Measurements from ENCODE around the gene SV2C.

SV2C gene

DNA sequence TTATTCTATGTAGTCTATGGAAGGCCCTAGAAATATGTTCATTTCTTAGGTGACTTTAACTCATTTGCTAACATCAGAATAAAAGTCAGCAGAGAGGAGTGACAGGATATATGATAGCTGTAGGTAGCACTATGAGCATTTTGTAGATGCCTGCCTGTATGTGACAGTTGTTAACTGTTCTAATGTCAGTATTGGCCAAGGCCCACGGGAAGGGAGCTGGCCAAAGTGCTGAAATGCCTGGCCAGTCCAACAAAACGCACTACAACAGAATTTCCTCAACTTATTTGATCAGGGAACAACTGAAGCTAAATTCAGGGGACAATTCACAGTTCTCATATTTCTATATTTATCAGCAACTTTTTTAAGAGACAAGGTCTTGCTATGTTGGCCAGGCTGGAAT, 20.8 kb downstream of the SV2C start:
- no peak for DNase-seq (ENCODE audit: low read depth)

DNA sequence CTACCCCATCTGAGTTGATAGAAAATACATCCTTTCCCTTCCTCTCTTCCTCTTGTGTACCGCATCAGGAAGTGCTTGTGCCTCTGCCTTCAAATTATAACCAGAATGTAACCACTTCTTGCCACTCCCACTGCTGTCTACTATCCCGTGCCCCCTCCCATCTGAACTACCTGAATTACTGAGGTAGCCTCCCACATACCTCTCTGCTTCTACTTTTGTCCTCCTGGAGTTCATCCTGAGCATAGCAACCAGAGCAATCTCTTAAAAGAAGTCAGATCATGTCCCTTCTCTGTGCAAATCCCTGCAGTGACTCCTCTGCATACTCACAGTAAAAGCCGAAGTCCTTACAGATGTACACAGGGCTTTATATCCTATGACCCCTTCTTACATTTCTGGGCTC, 23.0 kb downstream of the SV2C start:
- no peak for DNase-seq (ENCODE audit: low read depth)

DNA sequence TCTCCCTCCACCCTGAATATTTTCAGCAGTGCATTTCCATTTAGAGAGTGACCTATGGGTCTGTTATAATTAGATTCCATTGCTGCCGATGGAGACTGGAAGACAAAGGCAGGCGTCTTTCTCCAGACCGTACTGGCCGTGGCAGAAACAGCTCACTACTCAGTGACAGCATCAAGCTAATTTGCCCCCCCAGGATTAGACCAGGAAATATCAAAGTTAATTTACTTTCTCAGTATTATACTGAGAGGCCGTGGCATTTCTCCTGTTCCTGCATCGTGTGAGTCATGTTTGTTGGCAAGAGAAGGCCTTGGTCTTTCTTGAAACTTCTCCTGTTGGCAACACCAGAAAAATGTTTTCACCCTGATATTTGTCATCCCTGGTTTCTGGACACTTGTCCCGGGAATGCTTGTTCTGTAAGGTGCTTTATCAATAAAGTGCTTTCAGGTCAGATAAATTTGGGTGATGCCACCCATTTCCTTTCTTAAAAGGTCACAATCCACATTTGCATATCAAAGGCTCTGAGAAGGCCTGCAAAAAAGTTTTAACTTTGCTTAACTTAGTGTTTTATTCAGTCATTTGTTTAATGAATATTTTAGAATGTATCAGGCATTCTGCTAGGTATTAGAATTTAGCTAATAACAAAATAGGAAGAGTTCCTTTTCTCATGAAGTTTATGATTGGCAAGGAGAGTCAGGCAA, 28.4 kb downstream of the SV2C start:
- DNase-seq (ENCODE audit: low read depth): no peak

DNA sequence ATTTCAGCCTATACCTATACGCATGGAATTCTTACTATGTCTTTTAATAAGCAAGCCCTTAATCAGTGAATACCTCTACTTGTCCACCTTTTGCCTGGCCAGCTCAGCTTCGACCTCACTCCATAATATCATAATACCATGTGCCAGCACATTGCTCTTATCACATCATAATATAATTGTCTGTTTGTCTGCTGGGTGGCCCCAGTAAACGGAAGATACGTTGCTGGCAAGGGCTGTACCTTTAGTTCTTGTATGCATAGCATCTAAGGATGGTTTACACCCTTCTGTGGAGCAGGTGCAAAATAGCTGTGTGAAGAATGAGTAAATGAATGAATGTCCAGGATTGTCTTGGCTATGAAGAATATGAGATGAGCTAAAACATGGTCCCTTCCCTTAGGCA, 29.9 kb downstream of the SV2C start:
- DNase-seq (ENCODE audit: low read depth): no peak

DNA sequence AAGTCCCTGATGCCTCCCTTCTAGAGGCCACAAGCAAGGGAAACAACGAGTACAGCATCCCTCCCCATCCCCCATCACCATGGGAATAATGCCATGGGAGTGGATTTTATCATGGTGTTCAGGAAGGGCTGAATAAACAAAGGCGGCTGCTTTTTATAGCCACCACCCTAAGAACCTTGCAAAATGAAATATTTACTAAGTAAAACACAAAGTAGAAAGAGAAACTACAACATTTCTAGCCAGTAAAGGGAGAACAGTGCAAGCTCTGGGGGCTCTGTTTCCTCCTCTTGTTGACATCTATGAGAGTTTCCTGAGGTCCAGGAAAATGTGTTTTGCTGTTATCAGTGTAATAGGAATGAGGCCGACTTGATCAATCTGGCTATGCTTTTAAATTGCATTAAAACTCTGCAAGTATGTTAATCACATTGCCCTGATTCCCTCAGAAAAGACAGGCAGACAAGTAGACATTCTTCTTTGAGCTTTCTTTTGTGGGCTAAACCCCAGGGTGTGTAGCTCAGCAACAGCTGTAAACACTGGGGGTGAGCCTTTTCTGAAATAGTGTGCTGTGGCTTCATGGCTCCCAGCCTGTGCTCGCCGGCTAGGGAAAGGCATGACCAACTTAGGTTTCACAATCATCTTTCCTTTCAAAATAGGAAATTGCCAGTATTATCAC, 31.1 kb downstream of the SV2C start:
- no peak for DNase-seq (ENCODE audit: low read depth)

DNA sequence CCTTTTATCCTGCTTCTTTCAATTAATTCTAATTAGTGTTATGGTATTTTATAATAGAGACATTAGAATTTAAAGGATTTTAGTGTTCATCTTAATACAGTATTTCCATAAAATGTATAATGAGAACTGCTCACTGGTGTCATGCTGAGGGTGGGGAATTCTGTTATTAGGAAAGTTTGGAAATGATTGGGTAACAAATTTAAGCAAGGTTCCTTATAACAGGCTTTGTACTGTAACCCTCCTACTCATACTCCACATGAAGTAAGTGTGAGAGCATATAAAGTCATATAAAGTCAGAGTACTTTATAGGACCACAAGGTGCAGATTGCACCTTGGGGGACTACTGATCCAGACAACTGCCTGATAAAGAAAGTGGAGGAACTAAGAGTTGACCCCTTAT, 42.2 kb downstream of the SV2C start:
- no peak for DNase-seq (ENCODE audit: low read depth)

DNA sequence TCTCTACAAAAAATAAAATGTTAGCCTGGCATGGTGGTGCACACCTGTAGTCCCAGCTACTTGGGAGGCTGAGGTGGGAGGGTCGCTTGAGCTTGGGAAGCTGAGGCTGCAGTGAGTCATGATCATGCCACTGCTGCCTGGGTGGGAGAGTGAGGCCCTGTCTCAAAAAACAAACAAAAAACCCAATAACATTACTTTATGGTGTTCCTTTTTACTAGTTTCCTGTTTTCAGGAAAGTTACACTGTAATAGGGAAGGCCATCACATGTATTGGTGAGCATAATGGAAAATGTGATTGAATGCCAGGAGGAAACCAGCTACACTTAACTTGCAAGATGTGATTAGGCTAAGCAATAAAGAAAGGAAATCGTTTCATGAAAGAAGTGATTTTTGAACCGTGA, 42.7 kb downstream of the SV2C start:
- no peak for DNase-seq (ENCODE audit: low read depth)

DNA sequence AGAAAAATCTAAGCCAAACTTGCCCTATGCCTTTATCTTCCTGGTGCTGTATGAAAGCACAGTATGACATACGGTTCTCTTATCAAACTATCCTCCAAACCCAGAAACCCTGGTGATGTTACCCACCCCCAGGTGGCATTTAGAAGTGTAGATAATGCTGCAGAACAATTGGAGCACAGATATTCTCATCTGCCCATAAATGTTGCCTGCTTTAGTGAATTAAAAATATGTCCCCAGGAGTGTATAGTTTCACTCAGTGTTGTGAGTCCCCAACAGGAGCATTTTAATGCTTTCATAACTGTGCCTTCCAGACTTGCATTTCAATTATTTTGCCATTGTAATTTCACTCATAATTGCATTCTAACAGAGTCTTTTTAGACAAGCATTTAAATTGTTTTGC, 50.8 kb downstream of the SV2C start:
- no peak for DNase-seq (ENCODE audit: low read depth)

DNA sequence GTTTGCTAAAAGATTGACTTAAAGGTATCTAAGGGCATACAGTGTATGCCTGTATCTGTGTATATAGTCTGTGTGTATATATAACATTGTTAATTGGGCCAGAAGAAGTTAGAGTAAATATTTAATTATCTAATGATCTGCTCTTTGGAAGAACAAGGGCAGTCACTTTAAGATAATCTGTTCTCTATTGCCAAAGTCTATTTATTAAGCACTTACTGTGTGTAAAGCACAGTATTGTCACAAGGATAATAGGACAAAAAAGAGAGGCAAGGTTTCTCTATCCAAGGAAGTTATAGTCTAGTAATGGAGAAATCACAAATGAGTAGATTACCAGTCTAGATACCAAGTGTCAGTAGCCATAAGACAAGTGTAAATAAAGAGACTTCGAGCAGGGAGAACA, 51.5 kb downstream of the SV2C start:
- DNase-seq (ENCODE audit: low read depth): no peak

DNA sequence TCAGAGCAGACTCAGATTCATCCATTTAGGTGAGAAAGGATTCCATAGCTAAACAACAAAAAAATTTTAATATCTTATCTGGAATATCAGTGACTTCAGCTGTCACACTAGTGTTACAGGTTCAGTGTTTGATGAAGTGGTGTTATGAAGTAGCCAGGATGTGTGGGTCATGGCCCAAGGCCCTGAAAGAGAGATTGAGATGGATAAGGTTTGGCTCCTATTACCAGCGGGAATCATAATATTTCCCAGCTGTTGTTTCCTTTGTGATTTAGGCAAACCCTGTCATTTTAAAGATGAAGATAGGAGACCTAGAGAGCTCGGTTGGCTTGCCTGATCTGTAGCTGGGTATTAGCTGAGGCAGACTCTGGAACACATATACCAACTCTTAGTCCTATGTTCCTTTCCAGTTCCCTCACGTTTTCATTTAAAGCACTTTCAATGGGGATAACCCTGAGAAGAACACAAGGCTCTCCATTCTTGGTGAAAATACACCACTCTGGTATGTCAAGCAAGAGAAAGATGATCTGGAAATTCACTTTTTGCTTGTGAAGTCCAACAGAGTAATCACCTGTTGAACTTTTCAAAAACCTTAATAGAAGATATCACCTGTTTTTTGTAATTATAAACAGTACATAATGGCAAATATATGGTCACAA, 54.8 kb downstream of the SV2C start:
- no peak for DNase-seq (ENCODE audit: low read depth)

DNA sequence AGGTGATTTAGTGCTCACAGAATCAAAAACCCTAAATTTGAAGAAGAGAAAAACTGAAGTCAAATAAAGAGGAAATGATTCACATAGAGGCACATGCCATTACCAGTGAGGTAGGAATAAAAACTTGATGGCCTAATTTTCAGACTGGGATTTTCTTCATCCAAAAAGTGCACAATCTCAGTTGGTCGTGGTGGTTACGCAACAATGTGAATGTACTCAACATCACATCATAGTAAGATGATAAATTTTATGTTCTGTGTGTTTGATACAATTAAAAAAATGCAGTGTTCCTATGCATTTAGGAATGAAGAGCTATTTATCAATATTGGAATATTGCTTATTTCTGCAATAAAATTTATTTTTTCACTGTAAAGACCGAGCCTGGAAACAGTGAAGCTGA, 60.7 kb downstream of the SV2C start:
- no peak for DNase-seq (ENCODE audit: low read depth)

DNA sequence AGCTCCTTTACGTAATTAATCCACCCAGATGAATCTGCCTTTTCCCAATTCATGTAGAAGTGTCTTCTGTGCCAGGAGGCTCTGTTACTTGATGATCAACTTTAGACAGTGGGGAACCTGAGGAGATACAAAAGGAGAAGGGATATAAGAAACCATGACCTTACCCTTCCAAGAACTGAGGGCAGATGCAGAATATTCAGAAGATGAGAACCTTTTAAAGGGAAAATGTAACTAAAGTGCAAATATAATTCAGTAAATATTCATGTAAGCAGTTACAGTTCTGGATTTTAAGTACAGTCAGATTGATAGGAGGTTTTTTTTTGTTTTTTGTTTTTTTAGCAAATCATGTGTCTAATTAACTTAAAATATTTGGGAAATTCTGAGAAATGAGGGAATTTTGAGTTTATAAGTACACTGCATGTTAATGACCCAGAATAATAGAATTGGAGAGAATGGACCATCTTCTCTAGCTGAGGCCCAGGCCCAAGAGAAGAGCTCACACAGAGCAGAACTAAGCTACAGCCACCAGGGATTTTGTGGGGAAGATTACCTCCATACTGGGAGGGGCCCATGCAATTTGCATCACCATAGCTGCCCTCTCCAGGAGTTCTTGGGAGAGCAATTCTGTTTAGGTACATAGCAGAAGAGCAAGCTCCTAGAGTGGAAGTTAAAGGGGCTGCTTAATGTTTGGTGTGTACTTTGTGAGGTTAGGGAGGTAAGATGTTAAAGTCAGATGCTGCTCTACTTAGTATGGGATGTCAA, 61.5 kb downstream of the SV2C start:
- DNase-seq (ENCODE audit: low read depth): no peak

DNA sequence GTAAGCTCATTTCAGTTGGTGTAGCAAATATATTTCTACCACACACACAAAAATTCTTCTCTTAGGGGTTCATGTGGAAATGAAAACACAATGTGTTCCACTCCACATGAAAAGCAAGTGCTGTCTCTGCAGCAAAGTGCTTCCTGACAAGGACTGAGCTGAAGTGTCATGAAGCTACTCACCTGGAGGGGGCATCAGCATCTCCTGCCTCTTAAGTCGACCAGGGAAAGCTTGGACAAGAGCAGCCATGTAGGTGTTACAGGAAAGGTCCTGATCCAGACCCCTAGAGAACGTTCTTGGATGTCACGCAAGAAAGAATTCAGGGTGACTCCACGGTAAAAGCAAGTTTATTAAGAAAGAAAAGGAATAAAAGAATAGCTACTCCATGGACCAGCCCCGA, 62.8 kb downstream of the SV2C start:
- DNase-seq (ENCODE audit: low read depth): no peak

DNA sequence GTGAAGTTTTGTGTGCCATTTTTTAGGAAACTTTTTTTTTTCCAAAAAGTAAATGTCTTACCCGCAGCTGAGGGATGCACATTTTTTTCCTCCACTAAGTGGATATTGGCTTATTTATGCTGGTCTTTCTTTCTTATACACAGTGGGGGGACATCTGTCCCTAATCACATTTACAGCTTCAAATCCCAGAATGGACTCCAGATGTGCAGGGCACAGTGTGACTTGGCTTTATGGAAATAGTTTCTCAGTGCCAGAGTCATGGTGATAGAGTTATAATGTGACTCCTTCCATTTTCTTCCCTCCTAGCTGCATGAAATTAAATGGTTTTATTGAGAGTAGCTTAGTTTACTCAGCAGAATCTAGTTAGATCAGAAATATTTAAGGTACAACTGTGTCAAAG, 66.5 kb downstream of the SV2C start:
- no peak for DNase-seq (ENCODE audit: low read depth)

DNA sequence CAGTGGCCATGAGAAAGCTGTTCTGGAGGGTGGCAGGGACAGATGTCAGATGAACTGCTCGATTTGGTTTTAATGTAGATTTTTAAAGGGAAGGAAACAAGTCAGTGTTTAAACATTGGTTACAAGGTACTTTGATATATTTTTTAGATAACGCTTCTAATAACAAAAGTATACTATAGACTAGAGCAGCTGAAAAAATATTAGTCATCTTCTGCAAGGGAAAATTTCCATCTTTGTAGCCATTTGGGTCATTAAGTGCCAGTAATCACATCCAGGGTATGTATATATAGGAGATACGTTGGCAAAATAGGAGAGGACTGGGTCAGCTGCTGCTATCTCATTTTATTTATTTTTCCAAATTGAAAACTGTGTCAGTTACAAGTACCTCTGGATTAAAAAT, 69.0 kb downstream of the SV2C start:
- no peak for DNase-seq (ENCODE audit: low read depth)

DNA sequence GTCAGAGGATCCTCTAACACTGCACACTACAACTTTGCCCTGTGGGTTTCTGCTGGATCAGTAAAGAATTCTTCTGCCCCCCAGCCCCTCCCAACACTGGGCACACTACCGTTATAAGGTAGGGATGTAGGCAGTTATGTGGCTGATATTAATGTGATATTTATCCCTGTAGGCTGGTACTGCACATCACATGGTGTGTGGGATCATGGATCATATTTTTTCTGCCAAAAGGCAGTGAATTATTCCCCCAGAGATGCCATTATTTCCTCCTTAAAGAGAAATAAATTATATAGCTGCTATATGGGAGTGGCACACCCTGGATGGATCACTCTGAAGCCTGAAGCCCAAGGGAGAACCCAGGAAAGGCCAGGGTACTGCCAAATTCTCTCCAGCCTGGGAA, 69.5 kb downstream of the SV2C start:
- no peak for DNase-seq (ENCODE audit: low read depth)

DNA sequence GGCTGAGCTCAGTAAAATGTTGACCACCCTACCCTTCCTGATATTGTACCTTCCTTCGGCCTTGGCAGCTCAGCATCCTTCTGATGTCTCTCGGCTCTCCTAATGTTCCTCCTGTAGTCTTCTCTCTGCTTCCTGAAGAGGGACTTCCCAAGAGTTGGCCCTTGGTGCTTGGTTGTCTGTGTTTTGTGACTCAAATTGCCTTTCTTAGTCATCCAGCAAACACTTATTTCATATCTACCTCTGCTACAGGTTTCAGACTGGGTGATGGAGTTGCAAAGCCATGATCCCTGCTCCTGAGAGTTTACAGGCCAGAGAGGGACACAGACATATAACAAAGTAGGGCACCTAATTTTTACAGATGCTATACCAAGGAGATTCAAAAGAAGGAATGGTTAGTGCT, 70.1 kb downstream of the SV2C start:
- no peak for DNase-seq (ENCODE audit: low read depth)

DNA sequence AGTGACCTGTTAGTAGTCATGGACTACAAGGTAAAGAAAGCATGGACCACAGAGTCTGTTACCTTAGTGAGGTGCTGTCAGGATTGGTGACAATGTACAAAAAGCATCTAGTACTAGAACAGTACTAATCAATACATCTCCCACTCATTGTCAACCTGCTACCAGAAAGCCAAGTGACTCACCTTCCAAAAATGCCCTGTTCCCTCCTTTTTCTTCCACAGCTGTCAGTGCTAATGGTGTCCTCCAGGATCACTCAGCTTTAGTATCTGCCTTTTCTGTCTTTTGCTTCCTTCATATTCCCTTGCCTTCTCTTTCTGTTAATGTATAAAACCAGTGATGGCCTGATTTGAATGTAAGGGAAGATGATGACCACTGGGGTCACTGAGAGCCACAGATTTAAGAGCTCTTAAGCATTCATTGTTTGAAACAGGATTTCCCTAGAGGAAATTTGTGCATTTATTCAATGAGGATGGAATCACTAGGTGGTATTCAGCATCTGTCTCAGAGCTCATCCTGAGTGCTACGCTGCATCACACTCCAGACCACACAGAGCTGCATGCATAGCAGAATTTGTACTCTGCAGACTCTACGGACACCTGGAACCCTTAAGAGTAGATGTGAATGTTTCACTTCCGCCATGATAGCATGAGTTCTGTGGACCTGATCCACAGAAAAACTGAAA, 71.0 kb downstream of the SV2C start:
- no peak for DNase-seq (ENCODE audit: low read depth)

DNA sequence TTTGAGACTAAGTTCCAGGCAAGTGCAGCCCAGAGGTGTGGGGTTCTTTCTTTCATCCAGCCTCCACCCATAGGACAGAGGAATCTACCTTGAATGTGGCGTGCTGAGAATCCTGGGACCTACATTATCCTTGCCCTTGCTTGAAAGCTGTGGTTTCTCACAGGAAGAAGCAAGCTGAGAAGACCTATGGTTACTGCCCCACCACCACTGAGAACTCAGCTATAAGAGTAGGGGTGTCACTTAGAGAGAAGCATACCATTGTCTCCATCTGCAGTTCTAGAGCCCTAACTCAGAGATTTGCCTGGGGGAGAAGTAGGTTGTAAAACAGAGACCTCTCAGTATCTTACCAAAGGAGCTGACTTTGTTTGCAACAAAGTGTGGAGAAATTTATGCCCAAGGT, 72.4 kb downstream of the SV2C start:
- no peak for DNase-seq (ENCODE audit: low read depth)

DNA sequence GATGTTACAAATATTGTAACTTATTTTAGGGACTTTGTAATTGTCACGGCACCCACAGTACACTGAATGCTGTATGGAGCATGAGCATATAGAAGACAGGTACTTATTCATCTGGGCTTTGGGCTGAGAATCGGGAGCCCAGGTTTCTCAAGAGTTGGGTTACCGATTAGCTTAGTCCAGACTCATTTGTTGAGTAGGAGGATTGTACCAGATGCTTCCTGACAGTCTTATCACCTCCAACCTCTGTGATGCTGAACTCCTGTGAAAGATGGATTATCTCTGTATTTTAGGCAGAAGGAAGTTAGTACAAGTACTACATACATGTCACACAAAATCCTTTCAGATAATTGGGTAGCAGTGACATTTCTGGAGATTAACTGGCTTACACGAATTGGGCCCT, 79.2 kb downstream of the SV2C start:
- DNase-seq (ENCODE audit: low read depth): no peak

DNA sequence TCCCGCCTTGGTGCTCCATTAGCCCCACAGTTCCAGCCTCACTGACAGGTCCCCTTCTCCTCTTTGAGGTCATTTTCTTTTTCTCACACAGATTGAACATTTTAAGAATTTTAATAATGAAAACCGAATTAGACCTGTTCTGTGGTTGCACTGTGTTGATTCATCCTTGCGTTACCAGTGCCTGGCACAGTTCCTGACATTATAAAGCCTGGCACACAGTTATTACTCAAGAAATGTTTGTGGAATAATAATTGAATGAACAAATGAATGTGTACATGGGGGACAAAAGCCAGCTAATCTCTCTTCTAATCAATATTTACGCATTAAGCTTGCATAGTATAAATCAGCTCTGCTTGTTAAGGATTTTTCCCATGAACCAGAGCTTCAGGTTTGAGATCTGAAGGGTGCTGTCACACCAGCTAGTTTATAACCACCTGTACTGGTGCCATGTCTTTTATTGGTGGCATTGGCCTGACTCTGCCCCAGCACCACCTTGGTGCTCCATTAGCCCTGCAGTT, 80.0 kb downstream of the SV2C start:
- DNase-seq (ENCODE audit: low read depth): no peak

DNA sequence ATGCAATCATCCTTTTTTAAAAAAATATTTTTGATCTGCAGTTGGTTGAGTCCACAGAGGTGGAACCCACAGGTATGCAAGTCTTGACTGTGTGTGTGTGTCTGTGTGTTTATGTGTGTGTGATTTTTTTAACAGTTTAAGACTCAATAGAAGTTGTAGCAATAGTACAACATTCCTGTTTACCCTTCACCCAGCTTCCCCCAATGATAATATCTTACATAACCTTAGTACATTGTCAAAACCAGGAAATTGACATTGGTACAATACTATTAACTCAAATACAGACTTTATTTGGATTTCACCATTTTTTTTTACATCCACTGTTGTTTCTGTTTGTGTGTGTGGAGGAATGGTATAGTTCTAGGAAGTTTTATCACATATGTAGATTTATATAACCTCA, 81.8 kb downstream of the SV2C start:
- DNase-seq (ENCODE audit: low read depth): no peak
